ENCODE results near the gene PLAC8L1.

DNA sequence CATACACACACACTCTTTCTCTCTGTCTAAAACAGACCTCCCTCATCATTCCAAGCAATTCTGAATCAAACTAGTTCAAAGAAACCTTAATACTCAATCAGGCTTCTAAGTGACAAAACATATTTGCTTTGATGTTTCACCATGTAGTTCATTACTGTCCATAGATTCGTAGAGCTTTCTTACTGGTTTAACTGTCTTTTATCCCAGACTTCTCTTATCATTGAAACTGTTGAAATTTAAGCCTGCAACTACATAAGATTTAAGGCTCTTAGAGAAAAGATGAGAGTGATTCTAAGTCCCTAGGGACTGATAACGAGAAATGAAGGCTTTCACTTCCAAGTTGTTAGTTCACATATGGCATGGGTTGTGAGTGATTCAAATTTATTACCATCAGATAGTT is 11.0 kb upstream of the PLAC8L1 start:
- TF ChIP-seq, protein P1, sequence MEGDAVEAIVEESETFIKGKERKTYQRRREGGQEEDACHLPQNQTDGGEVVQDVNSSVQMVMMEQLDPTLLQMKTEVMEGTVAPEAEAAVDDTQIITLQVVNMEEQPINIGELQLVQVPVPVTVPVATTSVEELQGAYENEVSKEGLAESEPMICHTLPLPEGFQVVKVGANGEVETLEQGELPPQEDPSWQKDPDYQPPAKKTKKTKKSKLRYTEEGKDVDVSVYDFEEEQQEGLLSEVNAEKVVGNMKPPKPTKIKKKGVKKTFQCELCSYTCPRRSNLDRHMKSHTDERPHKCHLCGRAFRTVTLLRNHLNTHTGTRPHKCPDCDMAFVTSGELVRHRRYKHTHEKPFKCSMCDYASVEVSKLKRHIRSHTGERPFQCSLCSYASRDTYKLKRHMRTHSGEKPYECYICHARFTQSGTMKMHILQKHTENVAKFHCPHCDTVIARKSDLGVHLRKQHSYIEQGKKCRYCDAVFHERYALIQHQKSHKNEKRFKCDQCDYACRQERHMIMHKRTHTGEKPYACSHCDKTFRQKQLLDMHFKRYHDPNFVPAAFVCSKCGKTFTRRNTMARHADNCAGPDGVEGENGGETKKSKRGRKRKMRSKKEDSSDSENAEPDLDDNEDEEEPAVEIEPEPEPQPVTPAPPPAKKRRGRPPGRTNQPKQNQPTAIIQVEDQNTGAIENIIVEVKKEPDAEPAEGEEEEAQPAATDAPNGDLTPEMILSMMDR (IDR thresholded peaks at IDR 0.05; ENCODE audit: low read depth, low read length, poor library complexity, severe bottlenecking), result no peak
- TF ChIP-seq EZH2phosphoT487 (IDR thresholded peaks at IDR 0.05; ENCODE audit: borderline replicate concordance, low read length), result no peak

All from DOHH2 (cell line).